ENCODE measurements around the gene ANAPC15. TPM values are rescaled to one million over a fixed set of nuclear protein-coding genes. Genes with fewer than 3 reads are reported as not detected.
A peak's percentile ranks its signal among the peaks of the same experiment; 100 is the strongest.

ANAPC15 gene
- total RNA-seq, 6 experiments from 2014 or later = 83.0 to 119 (median 95.8) TPM

GRCh38 chr11:72079819-72080325 is 32.6 kb downstream of the ANAPC15 start:
- peaks cover 58% of the 10 kb centered on the region for H3K4me1 Mint-ChIP-seq (ENCODE audit: low read depth)
- peak overlapping the region; percentile 97 for H3K27ac Mint-ChIP-seq
- TF ChIP-seq CTCF (IDR thresholded peaks at IDR 0.05) = no peak
- H3K27me3 Mint-ChIP-seq (ENCODE audit: insufficient read depth) = peaks cover 4% of the 10 kb centered on the region
- DNase-seq = no peak
- H3K9me3 Mint-ChIP-seq = no peaks in the 10 kb centered on the region
- peak overlapping the region; percentile 89 for H3K4me3 Mint-ChIP-seq
- peaks cover 19% of the 10 kb centered on the region; the same call in 1 of the 2 replicates for H3K36me3 Mint-ChIP-seq (ENCODE audit: low read depth)

DNA sequence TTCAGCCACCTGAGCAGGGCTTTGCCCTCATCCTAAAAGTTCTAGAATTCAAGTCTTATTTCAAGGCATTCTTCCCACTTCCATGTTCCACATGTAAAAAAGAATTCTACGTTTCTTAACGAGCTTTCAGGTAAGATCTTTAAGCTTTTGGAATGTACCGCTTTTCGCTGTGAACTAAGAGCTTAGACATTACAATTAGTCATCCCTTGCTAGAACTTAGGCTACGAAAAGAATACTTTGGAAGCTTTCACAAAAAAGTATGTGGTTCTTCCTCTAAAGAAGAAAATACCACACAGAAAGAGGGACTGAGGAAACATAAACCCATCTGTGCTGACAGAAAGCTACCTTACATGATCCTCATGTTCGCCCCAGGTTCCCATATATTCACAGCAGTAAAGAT is 34.0 kb downstream of the ANAPC15 start:
- Mint-ChIP-seq H3K4me3 (peak overlapping the region; percentile 89), H3K27me3 (ENCODE audit: insufficient read depth) (peaks cover 2% of the 10 kb centered on the region), H3K36me3 (ENCODE audit: low read depth) (peaks cover 20% of the 10 kb centered on the region; the same call in 1 of the 2 replicates), H3K9me3 (no peaks in the 10 kb centered on the region), H3K4me1 (ENCODE audit: low read depth) (peaks cover 56% of the 10 kb centered on the region), H3K27ac (peak overlapping the region; percentile 97)
- TF ChIP-seq CTCF (IDR thresholded peaks at IDR 0.05) = no peak
- no peak for DNase-seq

DNA sequence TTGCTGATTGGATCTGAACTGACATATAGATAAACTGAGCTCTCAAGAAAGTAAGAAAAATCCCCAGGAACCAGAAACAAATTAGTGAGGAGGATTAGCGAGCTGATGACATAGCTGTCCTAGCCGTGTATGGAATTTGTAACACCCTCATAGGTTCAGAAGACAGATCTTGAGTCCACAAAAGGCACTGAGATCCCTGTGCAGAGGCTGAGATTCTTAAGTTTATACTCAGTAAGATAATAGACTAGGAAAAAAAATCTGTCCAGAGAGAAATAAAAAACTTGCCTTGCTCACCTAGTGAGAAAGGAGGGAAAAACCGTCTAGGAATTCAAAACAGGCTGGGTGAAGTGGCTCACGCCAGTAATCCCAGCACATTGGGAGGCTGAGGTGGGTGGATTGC is 36.7 kb downstream of the ANAPC15 start:
- TF ChIP-seq CTCF (IDR thresholded peaks at IDR 0.05) = no peak
- H3K27me3 Mint-ChIP-seq (ENCODE audit: insufficient read depth) = peaks cover 2% of the 10 kb centered on the region
- peak overlapping the region; percentile 61 for H3K27ac Mint-ChIP-seq
- peaks cover 69% of the 10 kb centered on the region for H3K4me1 Mint-ChIP-seq (ENCODE audit: low read depth)
- H3K4me3 Mint-ChIP-seq = no peak overlapping the region
- peaks cover 24% of the 10 kb centered on the region; the same call in 1 of the 2 replicates for H3K36me3 Mint-ChIP-seq (ENCODE audit: low read depth)
- DNase-seq = no peak
- no peaks in the 10 kb centered on the region for H3K9me3 Mint-ChIP-seq

GRCh38 chr11:72075109-72075508 is 37.4 kb downstream of the ANAPC15 start:
- Mint-ChIP-seq H3K9me3 (no peaks in the 10 kb centered on the region), H3K27ac (peak overlapping the region; percentile 61), H3K27me3 (ENCODE audit: insufficient read depth) (peaks cover 2% of the 10 kb centered on the region; the same call in 1 of the 2 replicates), H3K36me3 (ENCODE audit: low read depth) (peaks cover 24% of the 10 kb centered on the region; the same call in 1 of the 2 replicates), H3K4me1 (ENCODE audit: low read depth) (peaks cover 73% of the 10 kb centered on the region), H3K4me3 (no peak overlapping the region)
- no peak for DNase-seq
- peak; percentile 32 for TF ChIP-seq CTCF (IDR thresholded peaks at IDR 0.05)

DNA sequence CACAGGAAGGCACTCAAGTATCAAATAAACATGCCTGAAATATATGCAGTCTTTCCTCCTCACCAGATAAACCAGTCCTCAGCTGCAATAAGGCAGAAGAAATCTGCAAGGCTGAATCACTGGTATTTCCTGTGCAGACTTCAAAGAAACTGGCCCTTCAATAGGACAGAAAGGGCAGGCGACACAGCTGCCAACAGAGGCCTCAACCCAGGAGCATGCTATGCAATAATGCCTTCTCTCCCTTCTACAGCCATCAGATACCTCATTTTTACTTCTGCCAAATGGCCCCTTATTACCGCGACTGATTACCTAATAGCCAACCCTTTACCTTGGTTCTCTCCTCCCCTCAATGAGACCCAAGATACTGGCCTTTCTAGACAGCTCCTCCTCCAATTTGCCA is 40.1 kb downstream of the ANAPC15 start:
- Mint-ChIP-seq H3K4me1 (ENCODE audit: low read depth) (peaks cover 84% of the 10 kb centered on the region), H3K27ac (peak overlapping the region; percentile 94), H3K36me3 (ENCODE audit: low read depth) (peaks cover 29% of the 10 kb centered on the region; the same call in 1 of the 2 replicates)

More for the DNA sequence above, 40.1 kb downstream of the ANAPC15 start:
- no peak for TF ChIP-seq CTCF (IDR thresholded peaks at IDR 0.05)
- H3K9me3 Mint-ChIP-seq = no peaks in the 10 kb centered on the region
- peak overlapping the region; percentile 52 for H3K4me3 Mint-ChIP-seq
- peaks cover 1% of the 10 kb centered on the region for H3K27me3 Mint-ChIP-seq (ENCODE audit: insufficient read depth)
- peak; percentile 82 for DNase-seq

Data from HFFc6 (cell line).